Cortex of kidney (tissue), 1 donor: ENCODE data around the gene MSANTD2.
"Not testable (repeated sequence)": the region's sequence is repeated elsewhere in the genome, so short reads cannot be mapped to it uniquely, and the experiment has no call there.

Experiments used
- DNase-seq: peaks from one replicate; lab custom pipeline; 2025; lab: John Stamatoyannopoulos, UW

MSANTD2 gene

GRCh38 chr11:124770959-124771358, 29.2 kb downstream of the MSANTD2 start:
- not testable (repeated sequence) for DNase-seq

DNA sequence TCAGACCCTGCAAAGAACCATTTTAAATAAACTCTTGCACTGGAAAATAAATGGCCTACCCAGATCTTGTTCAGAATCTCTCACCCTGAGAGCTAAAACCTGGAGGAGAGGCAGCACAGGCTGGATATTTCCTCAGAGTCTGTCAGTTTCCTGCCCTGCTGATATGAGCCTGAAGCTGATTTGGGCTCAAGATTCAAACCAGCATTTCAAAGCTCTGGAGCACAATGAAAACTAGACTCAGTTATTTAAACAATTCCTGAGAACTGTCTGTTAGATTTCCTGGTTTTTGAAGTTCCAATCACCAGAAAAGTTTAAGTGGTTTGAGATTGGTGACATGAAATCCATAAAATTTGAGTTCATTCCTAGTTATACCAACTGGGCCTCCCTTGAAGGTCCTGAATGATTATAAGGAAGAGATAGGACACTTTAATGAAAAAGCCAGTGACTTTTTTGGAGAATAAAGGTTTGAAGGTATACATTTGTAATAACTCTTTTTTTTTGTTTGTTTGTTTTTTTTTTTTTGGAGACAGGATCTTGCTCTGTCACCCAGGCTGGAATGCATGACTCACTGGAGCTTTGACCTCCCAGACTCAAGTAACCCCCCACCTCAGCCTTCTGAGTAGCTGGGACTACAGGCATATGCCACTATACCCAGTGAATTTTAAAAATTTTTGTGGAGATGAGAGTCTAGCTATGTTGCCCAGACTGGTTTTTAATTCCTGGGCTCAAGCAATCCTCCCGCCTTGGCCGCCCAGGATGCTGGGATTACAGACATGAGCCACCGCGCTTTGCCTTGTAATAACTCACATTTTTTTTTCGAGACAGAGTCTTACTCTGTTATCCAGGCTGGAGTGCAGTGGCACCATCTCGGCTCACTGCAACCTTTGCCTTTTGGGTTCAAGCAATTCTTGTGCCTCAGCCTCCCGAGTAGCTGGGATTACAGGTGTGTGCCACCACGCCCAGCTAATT, 30.1 kb downstream of the MSANTD2 start:
- DNase-seq: no peak

DNA sequence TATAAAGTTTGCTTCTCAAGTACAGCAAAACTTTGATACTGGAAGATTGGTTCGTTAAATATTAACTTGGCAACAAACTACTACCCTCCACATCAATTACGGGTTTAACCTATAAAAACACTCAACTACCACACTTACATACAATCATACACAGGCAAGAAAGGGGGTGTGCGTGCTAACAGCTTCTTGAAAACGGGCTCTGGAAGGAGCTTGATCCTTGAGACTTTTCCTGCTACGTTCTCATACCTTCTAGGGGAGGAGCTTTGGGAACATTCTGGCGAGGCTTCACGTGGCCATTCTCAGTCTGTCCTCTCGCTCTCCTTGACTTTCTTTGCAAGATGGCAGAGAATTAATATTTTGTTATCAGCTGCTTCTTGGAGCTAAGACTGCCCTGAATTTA, 31.3 kb downstream of the MSANTD2 start:
- DNase-seq: no peak

DNA sequence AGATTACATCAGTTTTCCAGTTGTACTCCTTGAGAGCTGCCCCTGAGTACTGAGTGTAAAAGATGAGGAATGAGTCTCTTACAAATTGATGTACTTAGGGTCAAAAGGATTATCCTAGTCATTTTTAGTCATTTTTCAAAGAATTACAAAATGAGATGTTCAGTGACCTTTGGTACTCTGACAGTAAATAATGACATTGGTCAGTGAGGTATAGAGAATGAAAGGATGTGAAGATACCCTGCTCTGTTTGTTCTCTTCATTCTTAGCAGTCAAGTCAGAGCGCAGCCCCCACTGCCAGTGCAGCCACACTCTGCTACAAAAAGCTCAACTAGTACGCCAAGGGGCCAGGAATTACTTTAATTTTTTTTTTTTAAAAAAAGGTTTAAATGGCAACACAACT, 34.0 kb downstream of the MSANTD2 start:
- no peak for DNase-seq

DNA sequence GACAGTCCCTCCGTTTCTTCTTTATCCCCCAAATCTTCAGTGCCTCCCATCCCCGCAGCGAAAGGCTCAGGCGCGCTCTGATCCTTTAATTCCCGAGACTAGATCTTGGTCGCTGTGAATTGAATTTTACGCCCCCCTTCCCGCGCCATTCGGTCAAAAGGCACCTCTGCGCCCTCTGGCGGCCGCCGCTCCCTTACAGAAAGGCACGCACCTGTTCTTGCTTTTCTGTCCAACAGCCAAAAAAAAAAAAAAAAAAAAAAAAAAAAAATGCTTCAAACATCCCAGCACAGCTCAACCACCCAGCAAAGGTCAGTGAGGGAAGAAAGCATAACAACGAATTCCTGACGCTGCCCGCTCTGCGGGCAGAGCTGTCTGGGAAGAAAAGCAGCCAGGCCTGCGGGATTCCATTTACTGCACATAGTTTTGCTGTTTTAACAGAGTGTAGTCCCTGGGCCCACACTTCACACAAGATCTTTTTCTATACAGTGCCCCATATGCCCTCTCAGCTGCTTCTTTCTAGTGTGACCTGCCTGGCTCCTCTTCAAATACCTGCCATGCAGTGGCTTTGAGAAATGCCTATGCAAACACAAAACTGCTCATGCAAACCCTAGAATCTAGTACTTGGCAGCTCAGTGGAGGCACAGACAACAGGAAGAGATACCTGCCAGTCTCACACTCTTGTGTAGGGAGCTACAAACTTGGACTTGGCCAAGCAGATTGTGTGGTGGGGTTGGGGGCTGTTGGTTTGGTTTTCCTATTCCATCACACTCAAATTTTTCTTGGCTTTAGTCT, 36.9 kb downstream of the MSANTD2 start:
- no peak for DNase-seq

DNA sequence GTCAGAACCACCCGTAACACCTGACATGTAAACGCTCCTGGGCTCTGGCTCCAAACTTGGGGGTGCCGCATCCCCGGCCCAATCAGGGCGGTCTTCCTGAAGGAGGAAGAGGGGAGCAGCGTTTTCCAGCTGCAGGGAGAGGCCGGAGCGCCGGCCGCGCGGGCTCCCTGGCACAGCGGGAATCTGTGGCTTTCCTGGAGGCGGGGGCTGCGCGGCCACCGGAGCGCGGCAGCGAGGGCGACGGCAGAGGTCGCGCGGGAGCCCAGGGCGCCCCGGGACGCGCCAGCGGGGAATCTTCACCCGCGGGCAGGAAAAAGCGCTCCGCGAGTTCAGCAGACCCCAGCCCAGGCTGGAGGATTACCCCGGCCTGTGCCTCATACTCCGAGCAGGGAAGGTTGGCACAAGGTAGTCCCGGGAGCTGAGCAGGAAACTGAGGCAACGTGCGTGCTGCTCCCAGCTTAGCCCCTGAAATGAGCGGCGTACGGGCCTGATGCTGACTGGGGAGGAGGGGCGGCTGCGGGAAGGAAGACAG, 37.5 kb downstream of the MSANTD2 start:
- no peak for DNase-seq

DNA sequence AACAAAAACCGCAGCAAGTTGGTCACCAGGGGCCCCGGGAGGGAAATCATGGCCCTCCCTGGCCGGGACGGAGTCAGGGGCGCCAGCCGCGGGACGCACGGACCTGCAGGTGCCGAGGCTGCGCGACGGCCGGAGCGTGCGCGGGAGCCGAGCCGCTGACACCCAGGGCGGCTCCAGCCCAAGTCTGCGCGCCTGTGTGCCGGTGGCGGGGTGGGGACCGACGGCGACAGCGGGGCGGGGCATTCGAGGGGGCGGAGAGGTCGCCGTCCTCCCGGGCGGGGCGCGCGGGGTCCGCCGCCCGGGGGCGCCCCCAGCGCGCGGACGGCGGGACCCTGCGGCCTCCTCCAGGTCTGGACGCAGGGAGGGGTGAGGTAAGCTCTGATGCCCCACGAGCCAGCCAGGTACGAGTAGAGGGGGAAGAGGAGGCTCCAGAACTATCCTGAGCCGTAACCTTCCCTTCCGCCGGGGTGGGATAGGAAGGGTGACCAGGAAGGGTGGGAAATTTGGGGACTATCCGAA, 38.0 kb downstream of the MSANTD2 start, which contains the start of gene ESAM:
Gene ESAM (minus strand): TSS at position 186 of the 519 bp plus-strand sequence. CDS start 136 bp downstream, at position 50.
- DNase-seq: no peak

DNA sequence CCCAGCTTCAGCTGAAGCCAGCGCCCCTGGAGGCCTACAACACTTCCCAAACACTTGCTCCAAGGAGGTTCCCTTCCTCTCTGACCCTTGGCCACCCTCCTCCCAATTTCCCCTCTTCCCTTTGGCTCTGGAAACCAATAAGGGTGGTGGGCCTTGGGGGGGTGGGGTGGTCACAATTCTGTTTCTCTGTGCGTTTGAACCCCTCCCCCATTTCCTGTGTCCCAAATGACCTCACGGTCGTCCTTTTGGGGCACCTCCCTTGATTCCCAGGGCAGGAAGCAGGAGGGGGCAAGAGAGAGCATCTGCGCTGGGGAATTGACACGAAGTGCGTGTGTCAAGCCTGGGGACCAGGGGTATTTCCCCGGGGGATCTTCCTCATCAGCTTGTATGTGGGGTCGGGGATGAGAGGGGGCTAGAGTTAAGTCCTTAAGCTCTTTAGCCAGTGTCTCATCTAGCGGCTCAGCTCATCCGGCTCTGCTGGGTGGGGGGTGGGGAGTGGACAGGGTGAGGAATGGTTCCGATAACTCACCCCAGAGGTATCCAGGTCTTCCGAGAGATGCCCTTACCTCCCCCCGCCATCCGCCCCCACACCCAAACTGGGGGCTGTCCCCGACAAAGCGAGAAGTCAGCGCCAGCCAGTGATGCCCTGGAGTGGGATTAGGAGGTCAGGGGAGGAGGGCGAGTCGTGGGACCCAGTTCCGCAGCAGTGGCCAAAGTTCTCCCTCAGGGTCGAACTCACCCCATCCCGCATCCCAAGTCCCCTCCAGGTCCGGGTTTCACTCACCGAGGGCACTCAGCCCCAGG, 38.7 kb downstream of the MSANTD2 start:
- DNase-seq: no peak

DNA sequence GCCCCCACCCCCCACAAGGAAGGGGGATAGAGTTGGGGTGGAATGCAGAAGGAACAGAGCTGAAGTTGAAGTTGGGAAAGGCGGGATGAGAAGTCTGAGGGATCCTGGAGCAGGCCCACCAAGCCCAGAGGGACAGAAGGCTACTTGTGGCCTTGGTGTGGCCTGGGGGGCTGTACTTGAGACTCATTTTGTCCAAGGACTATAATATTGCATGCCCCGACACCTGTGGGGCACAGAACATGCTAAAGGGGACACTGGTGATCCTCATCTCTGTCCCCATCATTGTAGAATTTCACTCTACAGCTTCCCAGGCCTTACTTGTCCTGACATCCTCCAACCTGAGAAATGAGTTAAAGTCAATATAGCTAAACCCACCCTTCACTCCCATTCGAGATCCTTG, 39.4 kb downstream of the MSANTD2 start:
- no peak for DNase-seq

- no peak for DNase-seq
Measured at GRCh38 chr11:124760205-124760652, 40.0 kb downstream of the MSANTD2 start.

DNA sequence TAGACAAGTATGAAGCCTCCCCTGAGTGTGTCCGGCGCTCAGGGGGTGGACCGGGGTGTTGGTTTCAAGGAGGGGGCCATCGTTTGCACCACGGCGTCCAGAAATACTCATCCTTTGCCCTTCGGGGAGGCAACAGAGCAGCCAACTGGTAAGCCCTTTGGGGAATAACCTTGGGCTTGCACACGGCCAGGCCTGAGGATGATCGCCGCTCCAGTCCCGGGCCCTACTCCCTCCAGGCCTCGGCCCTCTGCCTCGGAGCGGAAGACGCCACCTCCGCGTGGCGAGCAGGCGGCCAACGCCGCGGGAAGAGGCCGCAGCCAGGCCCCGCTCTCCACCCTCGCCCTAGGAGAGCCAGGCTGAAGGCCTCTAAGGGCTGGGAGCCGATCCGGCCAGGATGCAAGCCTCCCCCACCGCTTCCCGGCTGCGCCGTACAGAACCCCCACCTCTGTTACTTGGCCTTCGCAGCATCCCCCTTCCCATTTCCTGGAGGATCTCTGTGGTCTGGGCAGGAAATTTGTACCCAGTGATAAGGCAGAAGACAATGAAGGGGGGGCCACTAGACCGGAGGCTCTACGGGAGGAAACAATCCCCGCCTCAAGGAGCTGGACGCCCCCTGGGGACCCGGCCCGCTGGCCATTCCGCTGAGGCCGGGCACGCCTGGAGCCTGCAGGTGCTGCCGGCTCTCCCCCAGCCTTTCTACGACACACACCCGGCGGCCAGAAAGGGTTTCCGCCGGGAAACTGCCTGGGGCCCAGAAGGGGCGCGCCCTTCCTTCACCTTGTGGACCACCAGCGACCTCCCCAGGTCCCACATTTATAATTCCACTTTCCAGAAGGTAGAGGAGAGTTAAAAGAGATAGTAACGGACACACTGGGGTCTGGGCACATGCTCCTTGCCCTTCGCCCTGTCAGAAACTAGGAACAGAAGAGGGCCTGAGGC, 40.7 kb downstream of the MSANTD2 start:
- no peak for DNase-seq

DNA sequence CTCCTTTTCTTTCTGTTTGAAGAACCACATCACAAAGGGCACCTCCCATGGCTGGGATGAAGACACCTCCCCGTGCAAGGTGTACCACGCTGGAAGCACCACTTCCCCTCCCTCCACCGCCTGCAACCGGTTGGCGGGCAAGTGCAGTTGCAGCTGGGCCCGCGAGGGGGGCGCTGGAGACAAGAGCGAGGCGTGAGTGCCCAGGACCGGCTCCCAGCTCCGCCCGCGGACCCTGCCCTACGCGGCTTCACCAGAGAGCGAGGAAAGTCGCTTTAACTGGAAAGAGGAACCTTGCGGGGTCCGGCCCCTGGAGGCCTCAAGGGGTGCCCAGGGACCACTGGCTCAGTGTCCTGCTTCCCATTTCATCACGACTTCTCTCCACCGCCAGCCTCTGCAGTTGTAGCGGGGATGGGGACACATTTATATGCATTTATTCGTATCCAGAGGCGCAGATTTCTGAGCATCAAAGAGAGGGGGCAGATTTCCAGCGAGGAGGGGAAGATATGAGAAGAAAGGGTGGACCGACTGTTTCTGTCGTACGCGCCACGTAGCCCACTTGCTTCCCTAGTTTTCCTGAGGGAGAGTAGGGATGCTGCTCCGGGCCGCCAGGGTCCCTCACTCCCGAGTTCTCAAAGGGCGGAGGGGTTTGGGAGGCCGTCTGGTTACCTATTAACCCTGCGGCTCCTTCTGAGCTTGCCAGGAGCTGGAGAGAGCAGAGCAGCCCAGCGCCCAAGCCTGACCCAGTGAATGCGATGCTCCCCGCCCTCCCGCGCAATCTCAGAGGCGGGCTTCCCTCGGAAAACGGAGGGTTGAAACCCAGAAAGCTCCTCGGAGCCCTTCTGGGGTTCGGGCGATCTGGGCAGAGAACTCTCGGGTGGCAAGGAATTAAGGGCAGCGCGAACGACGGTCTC, 41.6 kb downstream of the MSANTD2 start:
- DNase-seq: peak; percentile 27

- no peak for DNase-seq
Measured at GRCh38 chr11:124757320-124757719, 42.9 kb downstream of the MSANTD2 start.

GRCh38 chr11:124756753-124757227, 43.4 kb downstream of the MSANTD2 start:
- DNase-seq: no peak

- no peak for DNase-seq
Measured at GRCh38 chr11:124756033-124756752, 44.0 kb downstream of the MSANTD2 start.

GRCh38 chr11:124754710-124755109, 45.5 kb downstream of the MSANTD2 start:
- DNase-seq: no peak

GRCh38 chr11:124754309-124754708, 45.9 kb downstream of the MSANTD2 start:
- DNase-seq: no peak

GRCh38 chr11:124753624-124754023, 46.6 kb downstream of the MSANTD2 start:
- DNase-seq: no peak
